GM18907 (cell line): ENCODE results near the gene EPB41.

Source experiments
- ATAC-seq: cut with Tn5 transposase; IDR thresholded peaks from one replicate; pipeline ENCODE4 v1.9.1; 2021; ENCODE audit warnings: mild to moderate bottlenecking, moderate library complexity; ENCODE audit not compliant: unreplicated experiment

The EPB41 gene

DNA sequence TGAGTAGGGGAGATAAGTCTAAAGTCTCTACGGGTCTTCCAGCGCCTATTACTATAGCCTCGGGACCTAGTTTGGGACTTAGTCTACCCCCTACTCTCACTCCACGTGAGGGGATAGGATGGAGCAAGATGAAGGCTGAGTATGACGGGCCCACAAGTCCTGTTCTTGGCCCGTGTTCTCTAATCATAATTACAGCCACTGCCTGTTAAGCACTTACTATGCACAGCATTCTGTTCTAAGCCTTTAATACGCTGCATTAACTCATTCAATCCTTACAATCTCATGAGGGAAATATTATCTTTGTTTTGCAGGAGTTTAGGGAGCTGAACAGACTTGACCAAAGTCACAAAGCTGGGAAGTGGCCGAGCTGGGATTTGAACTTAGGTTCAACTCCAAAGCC, 23.9 kb upstream of the EPB41 start:
- ATAC-seq: no peak

DNA sequence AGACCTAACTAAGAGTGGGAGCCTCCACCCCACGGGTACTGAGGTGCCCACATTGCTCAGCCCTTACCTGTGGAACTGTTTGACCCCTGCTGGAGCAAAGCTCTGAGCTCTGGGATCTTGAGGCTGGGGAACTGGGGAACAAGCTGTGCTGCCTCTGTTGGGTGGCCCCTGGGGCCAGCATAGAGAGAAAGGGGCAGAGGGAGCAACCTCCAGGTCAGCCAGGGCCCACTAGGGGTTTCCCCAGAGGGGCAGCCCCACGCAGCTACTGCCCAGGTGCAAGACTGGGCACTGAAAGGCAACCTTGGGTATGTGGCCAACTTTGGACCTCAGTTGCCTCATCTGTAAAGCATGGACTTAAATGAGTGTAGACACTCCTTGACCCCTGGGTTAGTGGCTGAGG, 23.5 kb upstream of the EPB41 start:
- no peak for ATAC-seq

DNA sequence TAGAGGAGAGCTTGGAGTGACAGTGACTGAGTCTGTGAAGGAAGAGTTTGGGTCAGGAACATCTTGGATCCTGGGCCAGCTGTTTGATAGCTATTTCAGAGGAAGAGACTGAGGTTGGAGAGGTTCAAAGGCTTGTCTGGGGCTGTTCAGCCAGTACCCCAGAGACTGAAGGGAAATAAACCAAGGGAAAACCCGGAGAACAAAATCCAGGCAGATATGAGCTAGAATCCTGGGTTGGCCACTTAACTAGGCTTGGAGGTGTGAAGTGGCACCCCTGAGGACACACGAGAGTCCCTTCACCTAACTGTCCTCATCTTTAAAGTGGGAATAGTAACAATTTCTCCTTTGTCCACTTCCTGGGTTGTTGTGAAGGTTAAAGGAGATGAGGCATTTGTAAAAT, 23.1 kb upstream of the EPB41 start:
- ATAC-seq: no peak

DNA sequence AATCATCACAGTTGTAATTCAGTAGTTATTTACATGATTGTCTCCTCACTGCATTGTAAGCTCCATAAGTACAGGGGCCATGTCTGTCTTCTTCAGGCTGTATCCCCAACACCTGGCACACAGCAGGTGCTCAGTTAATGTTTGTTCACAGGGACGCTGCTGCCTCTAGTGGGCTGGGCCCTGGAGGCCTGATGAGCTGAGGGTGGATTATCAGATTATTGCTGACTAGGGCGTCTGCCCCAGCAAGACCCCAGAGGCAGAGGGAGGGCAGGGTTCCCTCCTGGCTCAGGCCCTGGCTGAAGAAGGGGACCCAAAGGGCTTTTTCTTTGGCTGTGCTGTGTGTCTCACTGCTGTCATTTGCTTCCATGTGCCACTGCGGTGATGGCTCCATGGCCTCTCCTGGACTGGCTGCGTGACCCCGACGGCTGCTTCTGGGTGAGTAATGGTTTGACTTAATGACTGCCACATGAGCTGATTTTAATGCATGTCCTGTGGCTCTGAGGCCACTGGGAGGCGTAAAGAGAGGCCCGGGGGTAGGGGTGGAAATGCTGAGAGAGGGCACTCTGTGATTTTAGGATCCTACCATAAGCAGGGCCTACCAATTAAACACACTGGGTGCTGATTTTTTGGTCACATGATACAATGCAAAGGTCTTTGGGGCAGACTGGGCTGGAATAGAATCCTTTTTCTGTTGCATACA, 20.8 kb upstream of the EPB41 start:
- no peak for ATAC-seq

DNA sequence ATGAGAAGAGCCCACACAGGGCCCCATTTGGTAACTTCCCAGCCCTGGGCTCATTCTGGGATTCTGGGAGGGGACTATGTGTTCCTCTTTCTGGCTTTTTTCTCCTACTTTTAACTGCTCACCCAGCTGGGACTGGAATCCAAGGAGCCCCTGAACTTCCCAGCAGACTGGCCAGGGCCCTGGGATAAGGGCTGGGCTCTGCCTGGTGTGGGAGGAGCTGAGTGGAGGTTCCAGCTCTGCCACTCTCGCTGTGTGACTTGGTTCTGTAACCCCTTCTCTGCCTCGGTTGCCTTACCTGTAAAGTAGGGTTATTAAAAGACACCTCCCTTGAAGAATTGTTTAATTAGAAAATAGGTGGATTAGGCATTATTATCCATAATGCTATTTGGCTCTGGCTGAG, 19.6 kb upstream of the EPB41 start:
- no peak for ATAC-seq

DNA sequence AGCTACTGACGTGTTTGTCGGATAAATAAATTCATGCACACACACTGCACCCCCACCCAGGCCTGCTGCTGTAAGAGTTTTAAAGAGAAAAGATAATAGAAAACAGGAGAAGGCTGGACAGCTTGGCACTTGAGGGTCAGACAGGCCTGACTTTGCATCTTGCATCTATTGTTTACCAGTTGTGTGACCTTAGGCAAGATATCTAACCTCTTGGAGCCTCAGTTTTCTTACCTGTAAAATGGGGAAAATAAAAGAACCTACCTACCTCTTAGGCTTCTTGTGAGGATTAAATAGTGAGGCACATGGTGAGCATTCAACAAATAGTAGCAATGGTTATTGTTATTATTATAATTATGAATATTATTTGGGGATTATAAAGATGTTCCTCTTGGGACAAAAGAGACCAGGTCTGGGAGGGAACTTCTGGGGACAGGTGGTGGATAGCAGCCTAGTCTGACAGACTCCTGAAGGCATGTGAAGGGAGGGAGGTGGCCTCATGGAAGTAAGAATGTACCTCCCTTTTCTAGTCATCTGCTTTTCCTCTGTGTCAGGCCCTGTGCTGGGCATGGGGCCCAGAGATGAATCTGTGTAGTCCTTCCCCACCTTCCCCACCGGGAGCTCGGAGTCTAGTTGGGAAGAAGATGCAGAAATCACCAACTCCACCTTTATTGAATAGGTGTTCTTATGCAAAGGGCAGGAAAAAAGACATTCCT, 18.3 kb upstream of the EPB41 start:
- no peak for ATAC-seq

DNA sequence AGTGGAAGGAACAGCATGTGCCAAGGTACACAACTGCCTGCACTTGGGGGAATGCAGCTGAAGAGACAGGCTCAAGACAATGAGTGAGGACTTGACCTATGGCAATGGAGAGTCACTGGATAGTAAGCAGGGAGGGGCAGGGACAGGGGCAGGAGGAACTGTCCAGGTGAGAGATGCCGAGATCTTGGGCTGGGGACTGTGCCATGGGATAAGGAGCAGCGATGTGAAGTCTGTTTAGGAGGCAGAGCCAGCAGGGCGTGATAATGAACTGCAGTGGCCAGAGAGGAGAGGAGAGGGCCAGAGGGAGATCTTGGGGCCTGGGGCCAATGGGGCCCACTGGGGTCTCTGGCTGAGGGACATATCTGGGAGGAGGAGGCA, 17.8 kb upstream of the EPB41 start:
- no peak for ATAC-seq

DNA sequence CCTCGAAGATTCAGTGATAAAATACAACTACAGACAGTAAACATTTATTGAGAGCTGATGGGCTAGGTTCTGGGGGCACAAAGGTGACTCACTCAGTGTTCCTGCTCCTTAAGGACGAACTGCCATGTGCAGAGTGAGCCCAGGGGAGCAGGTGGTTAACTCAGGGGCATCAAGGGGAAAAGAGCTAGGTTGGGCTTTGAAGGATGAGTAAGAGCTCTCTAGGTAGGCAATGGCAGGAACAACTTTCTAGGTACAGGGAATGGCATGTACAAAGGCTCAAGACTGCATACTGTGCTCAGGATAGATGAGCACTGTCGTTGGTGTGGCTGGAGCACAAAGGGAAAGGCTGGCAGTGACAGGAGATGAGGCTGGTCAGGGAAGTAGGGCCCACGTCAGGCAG, 16.6 kb upstream of the EPB41 start:
- ATAC-seq: no peak

DNA sequence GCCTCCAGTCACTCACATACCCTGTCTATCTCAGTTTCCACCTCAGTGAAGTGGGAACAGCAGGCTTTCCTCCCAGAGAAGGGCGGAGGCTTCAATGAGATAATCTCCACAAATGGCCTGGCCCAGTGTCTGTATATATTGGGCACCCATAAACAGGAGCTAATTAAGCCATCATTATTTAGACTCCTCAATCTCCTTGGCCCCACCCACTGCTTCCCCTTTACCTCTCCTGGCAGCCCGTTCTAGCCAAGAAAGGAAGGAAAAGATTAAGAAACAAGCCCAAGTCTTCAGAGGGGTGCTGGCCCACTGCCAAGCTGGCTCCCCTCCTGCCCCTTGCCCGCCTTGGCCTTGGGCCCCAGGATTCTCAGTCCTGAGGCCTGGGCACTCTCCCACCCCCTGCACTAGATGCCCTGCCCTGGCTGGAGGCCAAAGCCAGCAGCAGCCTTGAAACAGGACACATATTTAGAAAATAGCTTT, 15.9 kb upstream of the EPB41 start:
- no peak for ATAC-seq

DNA sequence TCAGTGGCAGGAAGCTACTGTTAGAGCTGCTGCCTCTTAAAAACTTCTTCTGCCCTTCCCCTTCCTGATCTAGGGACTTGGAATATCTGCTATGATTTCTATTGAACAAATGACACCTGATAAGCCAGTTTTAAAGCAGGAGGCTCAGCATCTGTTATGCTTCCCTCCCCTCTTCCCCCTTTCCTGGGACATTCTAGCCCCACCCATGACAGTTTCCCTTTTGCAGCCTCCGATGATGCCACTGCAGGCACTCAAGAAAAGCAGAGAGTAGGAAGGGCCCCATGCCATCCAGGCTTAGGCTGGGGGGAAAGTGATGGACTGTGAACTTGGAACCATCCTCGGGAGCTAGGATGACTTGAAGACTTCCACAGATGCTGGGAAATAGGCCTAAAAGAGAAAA, 15.1 kb upstream of the EPB41 start:
- no peak for ATAC-seq

DNA sequence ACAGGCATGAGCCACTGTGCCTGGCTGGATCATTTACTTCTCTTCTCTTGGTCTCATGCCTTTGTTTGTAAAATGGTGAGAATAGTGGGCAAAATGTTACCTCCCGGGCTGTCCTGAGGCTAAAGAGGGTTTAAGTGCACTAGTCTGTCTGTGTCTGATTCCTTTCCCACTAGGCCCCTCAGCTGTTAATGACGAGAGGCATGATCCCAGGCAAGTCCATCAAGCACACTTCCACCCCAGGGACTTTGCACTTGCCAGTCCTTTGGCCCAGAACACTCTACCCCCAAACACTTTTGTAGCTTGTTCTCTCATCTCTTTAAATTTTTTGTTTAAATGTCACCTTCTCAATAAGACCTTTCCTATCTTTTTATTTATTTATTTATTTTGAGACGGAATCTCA, 13.8 kb upstream of the EPB41 start:
- no peak for ATAC-seq

DNA sequence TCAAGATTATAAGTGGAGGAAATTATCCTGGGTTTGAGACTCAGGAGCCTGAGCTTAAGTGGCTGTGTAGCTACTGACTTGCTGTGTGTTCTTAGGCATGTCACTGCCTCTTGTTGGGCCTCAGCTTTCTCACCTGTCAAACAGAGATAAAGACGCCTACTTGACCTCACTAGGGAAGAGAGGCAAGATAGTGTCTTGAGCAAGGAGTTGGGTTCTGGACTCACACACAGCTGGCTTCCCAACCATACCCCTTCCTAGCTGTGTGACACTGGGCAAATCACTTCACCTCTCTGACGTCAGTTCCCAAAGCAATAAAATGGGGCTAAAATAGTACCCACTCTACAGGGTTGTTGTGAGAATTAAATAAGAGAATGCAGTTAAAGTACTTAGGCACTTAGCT, 11.6 kb upstream of the EPB41 start:
- ATAC-seq: no peak

DNA sequence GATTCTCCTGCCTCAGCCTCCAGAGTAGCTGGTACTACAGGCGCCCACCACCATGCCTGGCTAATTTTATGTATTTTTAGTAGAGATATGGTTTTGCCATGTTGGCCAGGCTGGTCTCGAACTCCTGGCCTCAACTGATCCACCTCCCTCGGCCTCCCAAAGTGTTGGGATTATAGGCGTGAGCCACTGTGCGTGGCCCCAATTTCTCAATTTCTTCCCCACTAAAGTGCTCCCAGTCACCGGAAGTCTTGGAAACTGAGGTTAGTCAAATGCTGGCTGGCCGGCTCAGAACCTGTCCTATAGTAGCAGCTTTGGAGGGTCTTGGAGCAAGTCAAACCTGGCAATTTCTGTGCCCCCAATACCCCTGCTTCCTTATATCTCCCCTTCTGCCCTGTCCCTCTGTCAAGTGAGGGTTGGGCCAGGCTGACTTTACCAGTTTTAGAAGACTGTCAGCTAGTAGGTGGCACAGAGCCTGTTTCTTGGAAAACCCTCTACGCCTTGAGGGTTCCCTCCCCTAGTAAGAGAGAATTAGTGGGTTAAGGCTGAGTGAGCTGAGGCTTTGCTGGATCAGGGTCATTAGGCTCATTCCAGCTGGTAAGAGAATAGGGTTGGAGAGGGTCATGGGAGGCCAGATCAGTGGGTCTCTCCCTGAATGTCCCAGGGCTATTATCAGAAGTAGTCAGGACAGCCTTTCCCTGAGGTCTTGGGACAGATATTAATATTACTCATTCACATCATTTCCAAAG, 8.3 kb upstream of the EPB41 start:
- no peak for ATAC-seq

DNA sequence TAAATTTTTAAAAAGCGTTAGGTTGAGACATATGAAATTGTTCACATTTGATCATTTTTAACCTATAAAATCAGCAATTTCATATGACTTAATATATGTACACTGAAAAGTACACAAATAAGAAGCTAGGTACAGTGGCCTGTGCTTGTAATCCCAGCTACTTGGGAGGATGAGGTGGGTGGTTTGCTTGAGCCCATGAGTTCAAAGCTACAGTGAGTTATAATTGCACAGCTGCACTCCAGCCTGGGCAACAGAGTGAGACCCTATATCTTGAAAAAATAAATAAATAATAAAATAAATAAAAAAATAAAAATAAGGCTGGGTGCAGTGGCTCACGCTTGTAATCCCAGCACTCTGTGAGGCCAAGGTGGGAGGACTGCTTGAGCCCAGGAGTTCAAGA, 5.2 kb upstream of the EPB41 start:
- ATAC-seq: no peak

DNA sequence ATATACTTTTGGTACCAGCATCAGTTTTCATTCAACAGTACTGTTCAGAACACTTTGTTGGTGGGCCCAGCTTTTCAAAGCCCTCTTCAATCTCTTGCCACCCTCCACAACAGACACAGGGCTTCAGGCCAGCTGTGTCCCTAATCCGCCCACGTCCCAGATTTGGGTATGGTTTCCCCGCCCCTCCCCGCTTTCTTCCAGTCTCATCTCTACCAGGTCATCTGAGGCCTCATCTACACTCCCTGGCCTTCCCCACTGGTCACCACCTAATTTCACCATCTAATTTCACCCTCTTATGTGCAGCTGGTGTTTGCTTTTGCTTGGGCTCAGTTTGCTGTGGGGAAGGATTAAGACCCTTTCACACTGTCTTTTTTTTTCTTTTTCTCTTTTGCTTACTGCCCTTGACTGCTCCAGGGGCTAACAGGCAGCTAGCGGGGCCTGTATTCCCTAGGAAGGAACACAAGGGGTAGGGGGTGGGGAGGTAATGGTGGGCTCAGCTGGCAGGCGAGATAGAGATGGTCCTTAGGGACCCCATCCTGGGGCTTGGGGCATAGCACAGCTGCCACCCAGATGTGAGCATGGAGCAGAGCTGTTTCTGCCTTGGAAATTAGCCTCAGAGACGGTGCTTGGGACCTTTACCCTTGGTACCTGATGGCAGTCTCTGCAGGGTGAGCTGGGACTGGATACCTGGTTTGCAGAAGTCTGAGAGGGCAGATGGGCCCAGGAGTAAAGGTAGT, 3.8 kb upstream of the EPB41 start:
- no peak for ATAC-seq

DNA sequence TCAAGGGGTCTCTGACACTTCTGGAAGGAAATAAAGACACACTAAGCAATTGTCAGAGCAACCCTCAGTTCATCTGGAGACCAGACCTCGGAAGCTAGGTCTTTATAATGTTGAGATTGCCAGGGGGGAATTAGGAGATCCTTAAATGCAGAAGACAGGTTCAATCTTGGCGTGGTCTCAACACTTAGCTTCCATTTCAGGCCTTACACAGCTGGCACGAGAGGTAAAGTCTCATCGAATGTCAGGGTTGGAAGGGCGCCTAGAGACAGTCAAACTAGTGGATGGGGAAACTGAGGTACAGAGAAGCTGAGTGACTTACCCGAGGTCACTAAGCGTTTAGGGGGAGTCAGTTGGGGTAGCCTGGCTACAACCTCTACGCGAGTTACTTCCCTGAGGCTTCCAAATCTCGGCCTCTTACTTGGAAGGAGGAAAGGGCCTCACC, 562 bp upstream of the EPB41 start:
- ATAC-seq: no peak

DNA sequence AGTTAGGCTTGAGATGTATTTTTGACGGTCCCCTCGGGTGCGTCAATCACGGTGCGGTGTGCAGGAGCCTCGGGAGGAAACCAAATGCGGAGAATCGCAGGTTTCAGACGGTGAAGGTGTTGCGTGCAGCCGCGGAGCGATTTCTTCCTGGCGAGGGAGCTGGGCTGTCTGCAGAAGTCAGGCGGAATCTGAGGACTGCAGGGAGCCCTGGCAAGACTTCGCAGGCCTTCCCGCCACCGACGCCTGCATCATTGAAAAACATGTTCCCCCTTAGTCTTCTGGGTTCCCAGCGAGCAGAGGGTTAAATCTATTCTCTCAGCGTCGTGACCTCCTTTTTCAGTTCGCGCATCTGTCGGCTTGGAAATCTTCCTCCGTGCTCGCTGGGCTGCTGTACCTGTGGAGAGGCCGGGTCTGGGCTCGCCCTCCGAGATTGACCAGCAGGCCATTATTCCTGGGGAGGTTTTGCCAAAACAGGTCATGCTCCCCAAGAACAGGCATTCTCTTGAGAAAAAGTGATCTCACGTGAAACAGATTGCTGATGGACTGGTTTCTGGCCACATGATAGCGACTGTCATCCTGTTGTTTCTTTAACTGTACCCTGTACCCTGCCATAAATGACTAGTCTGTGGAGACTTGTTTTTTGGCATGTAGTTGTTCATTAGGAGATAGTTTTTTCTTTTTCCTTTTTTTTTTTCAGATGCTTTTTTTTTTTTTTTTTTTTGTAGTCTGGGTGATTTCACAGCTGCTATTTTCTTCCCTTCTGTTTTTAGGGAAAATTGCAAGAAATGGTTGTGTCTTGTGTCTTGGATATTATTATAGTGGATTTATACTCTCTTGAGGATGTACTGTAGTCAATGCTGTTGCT, 894 bp downstream of the EPB41 start:
- ATAC-seq: peak; percentile 20

DNA sequence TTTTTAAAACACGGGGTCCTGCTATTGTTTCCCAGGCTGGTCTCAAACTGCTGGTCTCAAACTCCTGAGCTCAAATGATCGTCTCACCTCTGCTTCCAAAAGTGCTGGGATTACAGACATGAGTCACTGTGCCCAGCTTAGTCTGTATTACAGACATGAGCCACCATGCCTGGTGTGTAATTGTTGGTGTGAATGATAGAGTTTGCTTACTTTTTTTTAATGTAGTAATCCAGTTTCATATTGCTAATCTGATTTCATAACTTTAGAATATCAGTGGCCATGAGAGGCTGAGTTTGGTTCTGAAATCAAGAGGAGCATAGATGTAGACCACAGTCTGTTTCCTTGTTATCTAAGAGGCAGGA, 3.4 kb downstream of the EPB41 start:
- ATAC-seq: no peak

DNA sequence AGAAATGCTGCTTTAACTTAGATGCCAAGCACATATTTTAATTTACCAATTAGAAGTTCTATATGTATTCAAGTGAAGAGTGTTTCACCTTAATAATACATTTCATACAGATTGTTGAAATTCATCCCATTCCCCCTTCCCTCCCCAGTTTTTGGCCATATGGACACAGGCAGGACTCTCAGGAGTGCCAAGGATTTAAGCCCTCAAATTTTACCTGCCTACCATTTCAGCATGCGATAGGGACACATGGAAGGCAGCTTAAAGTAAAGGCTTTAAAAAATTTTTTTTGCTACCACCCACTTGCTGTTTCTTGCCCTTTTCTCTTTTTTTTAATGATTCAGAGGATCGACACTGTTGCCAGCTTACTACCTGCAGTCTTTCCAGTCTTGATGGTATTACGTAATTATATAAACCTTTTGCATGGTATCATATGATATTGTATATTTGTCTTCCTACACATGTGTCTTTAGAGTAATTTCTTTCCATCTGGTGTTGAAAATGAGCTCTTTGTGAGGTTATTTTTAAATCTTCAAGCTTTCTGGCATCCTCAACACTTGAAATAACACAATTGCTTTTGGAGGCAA, 7.0 kb downstream of the EPB41 start:
- ATAC-seq: no peak

DNA sequence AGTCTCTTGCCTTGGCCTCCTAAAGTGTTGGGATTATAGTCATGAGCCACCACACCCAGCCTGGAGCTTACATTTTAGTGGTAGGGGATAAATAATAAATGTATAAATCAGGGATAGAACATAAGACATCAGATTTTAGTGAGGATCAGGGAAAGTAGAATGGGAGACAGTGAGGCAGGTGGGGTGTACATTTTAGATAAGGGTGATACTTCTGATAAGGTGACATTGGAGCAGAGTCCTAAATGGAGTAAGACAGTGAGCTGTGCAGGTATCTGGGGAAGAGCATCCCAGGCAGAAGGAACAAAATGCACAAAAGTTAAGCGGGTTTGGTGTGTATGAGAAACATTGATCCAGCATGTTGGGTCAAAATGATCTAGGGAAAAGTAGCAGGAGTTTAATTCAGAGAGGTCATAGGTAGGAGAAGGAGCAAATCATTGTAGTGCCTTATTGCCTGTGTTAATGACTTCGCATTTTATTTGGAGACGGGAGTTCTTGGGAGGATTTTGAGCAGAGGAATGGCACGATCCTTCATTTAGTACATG, 11.1 kb downstream of the EPB41 start:
- ATAC-seq: no peak
